GM23248 (cell line): ENCODE measurements around the gene MYBPC3.

Experiments
- EZH2 ChIP-seq: fragments of 200-600 bp; sonication (generic); IDR thresholded peaks from 2 replicates; pipeline ENCODE4 v1.6.1; 2018; ENCODE audit warnings: antibody characterized with exemption, mild to moderate bottlenecking; ENCODE audit not compliant: insufficient read depth, poor library complexity, severe bottlenecking
- EZH2phosphoT487 ChIP-seq: fragments of 200-600 bp; sonication (generic); IDR thresholded peaks from 2 replicates; pipeline ENCODE4 v1.6.1; 2018; ENCODE audit warnings: antibody characterized with exemption, moderate library complexity, mild to moderate bottlenecking, low read depth; ENCODE audit not compliant: insufficient read depth

DNA sequence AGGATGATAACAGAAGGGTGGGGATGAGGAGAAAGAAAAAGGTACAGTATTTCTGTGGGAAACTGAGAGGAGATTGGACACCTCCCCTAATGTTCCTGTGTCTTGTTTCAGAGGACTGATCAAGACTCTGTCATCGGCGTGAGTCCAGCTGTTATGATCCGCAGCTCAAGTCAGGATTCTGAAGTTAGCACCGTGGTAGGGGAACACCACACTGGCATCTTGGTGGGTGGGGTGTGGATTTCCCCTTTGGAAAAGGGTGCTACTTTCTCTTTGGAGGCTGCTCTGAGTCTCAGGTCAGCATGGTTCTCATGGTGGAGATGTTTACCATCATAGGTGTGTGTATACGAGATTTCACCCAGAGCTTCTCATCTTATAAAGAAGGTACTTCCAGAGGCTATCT is 57.1 kb downstream of the MYBPC3 start:
- no peak for TF ChIP-seq EZH2
- TF ChIP-seq EZH2phosphoT487: no peak
